GM18519 (cell line): Measurements from ENCODE around the gene ANKRD39.

Experiments
- ATAC-seq: cut with Tn5 transposase; IDR thresholded peaks from one replicate; pipeline ENCODE4 v1.9.1; 2021; ENCODE audit warnings: mild to moderate bottlenecking, moderate library complexity; ENCODE audit not compliant: unreplicated experiment, low FRiP score

Gene ANKRD39

DNA sequence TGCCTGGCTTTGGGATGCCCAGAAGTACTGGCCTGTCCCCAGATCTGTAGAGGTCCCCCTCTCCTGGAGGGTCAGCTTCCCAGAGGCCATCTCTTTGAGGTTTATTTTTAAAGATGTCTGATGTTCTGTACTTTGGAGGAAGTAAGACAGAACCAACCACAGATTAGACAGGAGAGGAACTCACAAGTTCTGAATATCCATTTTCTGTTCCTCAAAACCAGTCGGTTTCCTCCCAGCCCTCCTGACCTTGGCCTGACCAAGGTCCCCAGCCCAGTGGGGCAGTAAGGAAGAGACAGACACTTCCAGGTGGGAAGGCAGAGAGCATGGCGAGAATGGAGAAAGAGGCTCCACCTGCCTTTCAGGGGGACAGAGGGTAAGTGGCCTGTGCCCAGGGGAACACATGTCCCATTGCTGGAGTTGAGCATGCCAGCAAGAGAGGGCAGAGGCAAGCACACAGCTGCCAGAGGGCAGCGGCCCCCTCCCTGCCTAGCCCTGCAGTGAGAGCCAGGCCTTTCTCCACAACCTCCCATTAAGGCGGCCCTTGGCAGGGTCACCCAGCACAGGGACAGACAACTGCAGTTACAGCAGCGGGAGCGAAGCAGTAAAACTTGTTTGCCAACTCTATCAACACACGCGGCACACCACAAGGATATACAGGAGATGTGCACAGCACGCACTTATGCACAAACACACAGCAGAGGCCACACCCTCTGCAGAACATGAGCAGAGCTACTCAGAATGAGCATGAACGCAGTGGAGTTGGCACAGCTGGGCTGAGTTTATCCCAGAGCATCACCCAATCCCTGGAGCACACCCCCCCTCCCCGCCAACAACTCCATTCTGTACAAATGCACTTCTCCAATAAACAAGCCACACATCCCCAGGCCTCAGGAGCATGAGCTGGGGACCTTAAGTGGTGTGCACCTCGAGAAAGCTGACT, 30.5 kb upstream of the ANKRD39 start:
- no peak for ATAC-seq

DNA sequence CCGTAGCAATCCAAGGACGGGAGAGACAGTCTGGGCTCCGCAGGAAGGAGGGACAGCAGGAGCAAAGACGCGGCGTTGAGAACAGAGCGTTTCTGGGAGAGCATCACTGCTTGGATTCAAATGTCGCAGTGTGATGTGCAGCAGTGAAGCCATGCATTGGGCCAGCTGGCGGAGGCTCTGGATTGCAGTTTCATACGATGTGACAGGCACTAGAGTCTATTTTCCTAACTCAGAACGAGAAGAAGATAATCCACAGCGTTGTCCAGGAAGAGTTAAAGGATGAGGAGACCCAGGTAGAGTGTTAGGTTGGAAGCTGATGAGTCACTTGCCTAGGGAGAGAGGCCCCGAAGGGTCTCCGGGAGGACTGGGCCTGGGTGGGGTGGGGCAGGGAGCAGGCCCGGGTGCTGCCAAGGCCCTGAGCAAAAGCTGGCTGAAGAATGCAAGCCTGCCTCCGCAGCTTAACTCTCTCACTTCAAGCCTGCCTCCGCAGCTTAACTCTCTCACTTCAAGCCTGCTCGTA, 29.7 kb upstream of the ANKRD39 start:
- ATAC-seq: no peak

DNA sequence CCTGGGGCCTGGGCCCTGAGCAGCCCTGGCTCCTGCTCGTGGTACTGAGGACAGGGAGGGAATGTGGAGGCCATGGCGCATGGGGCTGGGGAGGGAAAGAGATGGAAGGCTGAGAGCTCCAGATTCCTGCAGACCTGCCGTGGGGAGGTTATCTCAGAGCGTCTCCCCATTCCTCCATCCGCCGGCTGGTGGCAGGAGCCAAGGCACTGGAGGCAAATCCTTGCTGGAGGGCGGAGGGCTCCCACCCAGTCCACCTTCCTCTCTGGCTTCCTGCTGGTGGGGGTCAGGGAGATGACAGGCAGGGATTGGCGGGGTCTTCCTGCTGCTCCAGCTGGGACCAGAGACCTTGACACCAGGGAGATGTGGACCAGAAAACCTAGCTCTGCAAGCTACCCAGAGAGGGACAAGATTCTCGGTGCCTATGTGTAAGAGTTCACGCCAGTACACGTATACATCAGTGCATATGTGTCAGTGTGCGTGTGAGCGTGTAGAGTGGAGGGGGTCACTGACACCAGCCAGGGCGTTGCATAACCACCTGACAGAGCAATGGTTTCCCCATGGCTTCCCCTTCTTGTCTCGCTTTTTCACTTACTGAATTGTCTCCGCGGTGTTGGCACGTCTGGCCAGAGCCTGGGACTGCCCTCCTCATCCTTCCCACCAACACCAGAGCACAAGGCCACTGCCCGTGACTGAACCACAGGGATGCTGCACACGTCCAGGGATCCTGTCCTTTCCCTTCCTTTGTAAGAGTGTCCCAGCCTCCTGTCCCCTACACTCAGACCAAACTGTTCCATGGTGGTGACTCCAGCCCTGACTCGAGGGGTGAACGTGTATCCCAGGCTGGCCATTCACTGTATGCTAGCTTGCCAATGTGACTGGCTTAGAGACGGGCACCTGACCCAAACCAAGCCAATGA, 27.9 kb upstream of the ANKRD39 start:
- ATAC-seq: no peak

DNA sequence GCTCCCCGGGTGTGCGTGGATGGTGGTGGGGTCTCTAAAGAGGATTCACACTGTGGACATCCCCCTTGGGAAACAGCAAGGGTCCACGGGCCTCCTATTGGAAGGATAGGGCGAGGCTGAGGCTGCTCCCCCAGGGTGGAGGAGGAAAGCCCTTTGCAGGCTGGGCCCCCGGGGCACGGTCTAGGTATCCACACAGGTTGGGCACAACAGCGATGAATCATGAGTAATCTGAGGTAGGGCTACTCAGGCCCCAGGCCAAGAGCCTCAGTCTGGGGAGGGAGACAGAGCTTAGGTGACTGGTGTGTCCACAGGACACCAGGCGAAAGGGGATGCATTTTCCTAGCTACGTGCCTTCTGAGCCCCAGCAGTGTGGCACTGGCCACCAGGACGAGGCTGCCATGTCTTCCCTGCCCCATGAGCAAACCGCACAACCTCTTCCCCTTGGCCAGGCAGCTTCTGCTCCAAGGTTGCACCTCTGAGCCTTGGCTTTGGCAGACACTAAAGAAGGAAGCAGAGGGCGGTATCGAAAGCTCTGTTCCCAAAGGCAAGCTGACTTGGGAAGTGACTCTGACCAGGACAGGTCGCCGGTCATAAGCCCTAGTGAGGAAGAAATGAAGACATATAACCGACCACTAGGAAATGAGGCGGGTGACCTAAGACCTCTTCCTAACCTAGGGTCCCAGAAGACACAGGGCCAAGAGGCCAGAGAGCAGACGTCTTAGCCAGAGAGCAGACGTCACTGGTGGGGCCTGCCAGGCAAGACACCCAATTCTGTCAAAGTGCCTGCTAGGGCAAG, 26.7 kb upstream of the ANKRD39 start:
- ATAC-seq: no peak

DNA sequence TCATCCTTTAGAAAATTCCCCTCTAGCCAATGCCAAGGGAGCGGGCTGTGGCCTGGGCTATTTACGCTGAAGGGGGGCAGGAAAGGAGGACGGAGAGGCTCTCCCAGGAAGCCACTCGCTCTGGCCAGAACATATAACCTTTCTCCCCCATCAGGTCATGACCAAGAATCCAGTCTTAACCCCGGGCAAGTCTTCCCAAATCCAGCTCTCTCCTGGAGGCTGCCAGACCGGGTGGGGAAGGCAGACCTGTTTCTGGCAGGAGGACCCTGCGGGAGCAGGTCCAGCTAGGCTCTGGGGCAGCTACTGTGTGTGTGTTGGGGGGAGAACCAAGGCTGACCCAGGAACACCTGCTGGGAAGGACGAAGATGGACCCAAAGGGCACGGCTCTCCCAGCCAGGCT, 25.5 kb upstream of the ANKRD39 start:
- no peak for ATAC-seq

DNA sequence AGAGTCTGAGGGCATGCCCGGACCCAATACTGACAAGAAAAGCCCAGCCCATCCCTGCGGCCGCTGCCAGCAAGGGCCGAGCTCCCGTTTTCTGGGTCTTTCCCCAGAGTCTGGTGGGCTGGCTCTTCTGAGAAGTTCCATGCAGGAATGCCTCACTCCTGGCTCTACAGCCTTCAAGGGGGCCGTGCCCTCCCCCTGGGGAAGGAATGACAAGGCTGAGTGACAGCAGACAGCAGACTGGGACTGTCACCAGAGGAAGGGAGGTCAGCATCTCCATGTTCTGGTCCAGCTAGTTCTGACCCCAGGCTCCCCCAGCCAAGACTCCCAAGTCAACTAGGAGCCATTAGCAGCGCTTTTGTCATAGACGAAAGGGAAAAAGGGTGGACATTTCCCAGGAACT, 25.1 kb upstream of the ANKRD39 start:
- ATAC-seq: no peak

DNA sequence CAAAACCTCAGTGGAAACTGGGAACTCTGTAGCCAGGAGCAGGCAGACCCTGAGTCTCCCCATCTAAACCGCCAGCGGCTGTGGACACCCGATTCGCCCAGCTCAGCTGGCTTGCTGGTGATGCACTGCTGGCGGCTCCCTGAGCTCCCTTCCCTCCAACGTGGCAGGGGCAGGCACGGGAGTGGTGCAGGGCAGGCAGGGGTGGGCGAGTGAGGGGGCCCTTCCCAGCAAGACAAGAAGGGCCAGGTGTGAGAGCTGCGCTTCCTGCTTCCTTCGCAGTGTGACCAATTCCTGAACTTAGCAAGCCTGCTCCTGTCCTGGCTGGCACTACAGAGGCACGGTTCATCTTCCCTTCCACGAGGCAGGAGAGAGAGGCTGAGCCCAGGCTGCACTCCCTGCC, 24.4 kb upstream of the ANKRD39 start:
- no peak for ATAC-seq

DNA sequence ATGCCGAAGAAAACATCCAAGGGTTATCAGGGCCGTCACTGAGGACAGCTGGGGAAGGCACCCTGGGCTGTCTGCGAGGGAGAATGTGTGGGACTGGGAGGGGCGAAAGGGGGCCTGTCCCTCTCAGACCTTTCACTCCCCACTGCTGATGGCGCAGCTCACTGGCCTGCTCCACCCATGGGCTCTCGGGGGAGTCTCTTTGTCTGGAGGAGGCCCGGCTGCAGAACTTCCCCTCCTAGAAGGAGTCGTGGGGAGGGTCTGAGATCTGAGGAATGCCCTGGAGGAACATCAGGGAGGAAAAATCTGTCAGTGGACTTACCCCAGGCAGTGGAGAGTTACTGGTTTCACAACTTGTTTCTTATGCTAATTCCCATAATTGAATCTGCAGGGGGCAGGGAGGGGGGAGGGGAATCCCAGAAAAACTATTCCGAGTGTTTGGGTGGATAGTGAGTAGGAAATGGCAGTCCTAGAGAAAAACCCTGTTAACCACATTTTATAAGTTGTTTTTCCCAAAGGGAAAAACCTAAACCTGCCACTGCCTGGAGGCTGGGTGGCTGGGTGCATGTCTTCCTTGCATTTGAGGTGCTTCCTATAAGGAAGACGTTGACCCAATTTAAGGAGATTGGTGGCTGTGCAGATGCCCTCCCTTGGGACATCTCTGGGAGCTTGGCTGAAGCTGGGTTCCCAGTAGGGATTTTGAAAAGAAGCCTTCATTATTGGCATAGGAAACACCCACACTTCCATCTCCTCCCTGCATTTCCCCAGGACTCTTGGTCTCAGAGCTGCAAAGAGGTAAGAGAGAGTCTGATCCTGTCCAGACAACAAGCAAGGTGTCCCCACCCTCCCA, 23.8 kb upstream of the ANKRD39 start:
- ATAC-seq: no peak

DNA sequence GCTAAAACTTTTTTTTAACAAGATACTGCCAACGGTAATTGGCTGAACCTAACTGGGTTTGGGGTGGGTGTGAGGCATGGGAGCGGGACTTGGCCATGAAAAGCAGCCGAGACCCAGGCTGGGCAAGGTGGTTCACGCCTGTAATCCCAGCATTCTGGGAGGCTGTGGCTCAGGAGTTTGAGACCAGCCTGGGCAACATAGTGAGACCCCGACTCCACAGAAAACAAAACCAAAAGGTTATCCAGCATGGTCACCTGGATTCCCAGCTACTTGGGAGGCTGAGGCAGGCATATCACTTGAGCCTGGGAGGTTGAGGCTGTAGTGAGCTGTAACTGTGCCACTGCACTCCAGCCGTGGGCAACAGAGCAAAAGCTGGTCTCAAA, 23.1 kb upstream of the ANKRD39 start:
- ATAC-seq: no peak

DNA sequence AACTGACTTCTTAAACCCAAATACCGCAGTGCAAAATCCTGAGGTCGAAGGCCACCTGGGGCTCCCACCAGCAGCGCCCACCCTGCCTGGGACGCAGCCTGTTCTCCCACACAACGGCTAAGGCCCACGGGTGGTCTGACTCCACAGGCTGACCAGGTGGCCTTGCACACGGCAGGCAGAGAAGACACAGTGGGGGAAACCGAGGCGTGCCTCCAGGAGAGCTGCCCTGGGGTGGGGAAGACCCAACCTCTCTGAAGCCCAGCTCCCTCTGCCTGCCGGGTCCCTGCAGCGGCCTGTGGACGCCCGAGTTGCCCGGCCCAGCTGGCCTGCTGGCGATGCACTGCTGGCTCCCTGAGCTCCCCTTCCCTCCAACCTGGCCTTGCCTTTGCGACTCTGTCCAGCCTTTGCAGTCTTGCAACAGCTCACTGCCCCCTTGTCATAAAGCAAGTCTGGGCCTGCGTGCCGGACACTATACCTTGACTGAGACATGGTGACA, 21.8 kb upstream of the ANKRD39 start:
- ATAC-seq: no peak

DNA sequence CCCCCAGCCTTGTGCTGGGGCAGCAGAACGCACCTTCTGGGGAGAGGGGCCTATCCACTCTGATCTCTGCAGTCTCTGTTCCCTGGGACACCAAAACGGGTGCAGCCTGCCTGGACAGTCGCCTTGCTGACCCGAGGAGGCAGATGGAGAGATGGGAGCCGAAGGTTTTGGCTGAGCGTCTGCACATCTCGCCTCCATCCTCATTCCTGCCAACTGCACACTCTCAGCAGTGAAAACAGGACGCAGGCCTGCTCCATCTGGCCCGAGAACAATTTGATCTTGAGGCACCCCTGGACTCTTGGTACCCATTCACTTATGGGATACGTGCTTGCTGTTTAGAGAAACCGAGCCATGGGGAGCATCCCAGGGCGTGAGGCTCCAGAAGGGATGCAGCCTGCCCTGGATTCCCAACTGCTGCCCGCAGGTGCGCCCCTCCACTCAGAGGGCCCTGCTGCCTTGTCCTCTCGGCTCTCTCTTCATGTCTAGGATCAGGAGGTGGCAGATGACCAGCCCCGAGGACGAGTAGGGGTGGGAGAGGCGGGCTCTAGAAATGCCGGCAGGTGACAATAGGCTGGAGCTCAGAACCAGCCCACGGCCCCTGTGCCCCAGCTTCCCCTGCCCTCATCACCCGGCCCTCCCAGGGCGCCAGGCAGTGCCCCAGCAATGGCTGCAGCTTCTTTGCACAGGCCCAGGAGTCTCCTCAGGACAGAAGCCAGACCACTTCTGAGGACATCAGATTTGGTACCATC, 21.2 kb upstream of the ANKRD39 start:
- ATAC-seq: no peak

DNA sequence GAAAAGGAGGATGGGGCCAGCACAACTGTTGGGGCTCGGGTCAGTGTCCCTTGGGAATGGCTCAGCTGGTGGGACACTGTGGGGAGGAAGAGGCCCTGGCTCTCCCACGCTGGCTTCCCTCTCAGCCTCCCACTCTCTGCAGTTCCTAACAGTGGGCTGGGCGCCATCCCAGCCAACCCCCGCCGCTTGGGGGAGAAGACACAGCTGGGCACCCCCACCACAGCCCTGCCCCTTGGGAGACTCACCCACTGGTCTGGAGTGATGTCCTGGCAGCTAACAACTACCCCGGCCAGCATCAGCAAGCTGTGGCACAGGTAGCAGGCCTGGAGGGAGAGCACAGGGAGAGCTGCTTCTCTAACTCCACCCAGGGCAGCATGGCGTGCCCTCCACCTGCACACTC, 20.4 kb upstream of the ANKRD39 start:
- ATAC-seq: no peak

DNA sequence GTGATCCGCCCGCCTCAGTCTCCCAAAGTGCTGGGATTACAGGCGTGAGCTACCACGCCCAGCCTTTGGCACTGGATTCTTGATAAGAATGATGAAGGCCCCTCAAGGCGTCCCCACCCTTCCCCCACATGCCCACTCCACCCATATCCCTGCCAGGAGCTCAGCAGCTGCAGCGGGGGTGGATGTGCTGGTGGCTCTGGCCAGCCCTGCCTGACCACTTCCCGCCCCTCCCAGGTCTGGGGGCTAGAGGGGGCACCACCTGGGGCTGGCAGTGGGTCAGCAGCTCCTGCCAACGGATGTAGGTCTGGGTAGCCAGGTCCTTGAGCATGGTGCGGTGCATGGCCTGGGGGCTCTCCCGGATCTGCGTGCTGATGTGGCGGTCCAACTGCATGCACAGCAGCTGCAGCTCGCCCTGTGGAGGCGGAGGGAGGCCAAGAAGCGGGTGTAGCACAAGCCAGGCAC, 19.8 kb upstream of the ANKRD39 start:
- ATAC-seq: no peak

DNA sequence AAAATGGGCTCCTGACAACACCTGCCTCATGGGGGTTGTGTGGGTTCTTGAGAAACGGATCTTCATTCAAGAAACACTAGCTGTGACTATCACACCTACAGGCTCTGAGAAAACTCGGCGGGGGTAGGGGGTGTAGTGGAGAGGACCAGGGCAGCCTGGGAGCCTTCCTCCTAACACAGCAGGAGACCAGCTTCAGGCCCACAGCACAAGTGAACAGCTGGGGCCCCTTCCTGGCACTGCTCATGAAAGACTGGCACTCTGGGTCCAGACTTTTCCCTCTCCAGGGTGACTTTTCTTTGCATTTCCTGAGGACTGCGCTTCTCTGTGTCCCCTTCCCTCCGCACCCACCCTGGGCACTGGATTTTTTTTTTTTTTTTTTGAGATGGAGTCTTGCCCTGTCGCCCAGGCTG, 19.2 kb upstream of the ANKRD39 start:
- ATAC-seq: no peak

DNA sequence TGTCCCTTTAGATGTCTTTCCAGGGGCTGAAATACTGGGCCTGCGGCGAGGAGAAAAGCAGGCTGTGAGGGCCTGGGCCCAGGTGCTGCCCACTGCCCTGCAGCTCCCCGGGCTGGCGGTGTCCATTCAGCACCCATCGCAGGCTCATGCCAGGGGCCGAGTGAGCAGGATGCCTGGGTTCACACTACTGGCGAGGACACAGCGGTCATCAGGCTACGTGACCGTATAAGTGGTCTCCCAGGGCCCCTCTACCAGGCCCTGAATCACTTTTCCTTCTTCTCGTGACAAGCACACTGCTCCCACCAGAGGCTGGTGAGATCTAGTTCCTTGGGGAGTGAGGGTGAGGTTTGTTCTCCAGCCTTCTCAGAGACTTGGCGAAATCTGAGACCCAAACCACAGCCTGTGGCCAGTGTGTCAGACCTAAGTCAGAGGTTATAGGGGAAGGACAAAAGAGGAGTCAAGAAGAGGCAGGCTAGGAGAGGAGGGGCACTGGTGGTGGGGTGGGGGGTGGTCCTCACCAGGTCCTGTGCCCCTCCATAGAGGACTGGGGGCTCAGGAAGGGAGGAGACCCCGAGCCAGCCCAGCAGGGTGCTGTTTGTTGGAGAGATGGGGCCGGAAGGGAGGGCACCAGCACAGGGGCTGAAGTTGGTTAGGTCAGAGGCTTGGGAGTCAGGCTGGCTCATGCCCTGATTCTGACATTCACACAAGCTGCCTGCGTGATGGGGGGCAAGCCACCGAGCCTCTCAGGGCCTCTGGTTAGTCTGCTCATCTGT, 18.6 kb upstream of the ANKRD39 start:
- no peak for ATAC-seq

DNA sequence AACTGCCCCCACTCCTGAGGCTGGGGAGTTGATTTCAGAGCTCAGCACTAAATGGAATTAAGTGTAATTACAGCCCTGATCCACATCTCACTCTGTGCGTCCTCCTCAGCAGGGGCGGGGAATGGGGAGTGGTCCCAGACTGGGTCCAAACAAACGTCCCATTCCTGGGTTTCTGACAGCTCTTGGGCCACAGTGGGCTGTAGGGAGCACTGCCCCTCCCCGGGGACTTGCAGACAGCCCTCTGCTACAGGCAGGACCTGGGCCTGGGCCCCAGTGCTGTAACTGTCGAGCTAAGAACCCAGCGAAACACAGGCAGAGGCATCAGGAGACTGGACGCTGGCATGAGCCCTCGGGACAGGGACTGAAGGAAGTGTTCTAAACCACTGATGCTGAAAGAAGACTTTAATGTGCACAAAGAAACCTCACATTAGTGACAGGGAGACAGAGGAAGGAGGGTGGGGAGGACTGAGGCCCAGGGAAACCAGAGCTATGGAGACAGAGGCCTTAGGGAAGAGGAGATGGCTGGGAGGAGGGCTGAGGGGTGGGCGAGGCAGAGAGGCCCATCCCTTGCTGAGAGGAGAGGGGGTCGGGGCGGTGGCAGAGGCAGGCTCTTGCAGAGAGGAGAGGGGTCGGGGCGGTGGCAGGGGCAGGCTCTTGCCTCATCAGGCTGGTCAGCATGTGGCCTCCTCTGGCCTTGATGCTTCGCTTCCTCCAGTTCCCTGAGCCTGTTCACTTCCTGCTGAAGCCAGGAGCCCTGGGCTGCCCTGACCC, 17.9 kb upstream of the ANKRD39 start:
- ATAC-seq: no peak

DNA sequence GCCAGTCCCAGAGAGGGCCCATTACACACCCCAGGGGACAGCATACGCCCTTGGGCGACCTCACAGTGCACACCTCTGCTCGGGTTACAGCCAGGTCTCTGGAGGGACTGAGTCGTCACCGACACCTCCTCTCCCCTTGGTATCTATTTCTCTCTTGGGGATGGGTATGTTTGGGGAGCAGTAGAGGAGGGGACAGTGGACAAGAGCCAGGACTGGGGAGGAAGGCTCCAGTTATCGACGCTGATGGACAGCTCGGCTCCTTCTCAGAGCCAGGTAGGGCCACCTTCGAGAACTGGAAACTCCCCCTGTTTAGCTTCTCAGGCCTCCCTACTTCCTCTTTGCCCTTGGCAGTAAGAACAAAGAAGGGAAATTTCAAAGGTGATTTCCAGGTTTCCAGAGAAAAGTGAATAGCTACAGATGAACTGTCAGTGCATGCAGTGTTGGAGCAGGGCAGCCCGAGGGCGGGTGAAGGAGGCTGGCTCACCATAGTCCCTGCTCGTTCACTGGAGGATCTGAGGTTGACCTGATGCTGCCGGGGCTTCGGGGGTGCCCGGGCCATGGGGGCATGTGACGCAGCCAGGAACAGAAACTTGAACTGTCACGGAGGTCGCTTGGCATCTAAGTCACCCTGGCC, 16.5 kb upstream of the ANKRD39 start:
- ATAC-seq: no peak
